Neural progenitor cell (in vitro differentiated cells): Measurements from ENCODE around the gene NOS3. TPM values are rescaled to one million over a fixed set of nuclear protein-coding genes. Genes with fewer than 3 reads are reported as not detected.

Experiments
- DNase-seq: peaks from one replicate; pipeline ENCODE4 v3.0.0-alpha.2; 2016; ENCODE audit warnings: low spot score
- H2AFZ ChIP-seq: fragments of 200-600 bp; sonication (generic); replicated peaks from 2 replicates; pipeline ENCODE4 v1.6.1; 2016; ENCODE audit warnings: antibody characterized with exemption
- H3F3A ChIP-seq: fragments of 200-600 bp; sonication (generic); 2 replicates; pipeline ENCODE4 v1.6.1; 2016; ENCODE audit warnings: antibody characterized with exemption, low read depth
- H3K27ac ChIP-seq: fragments of 200-600 bp; sonication (generic); 2 replicates; pipeline ENCODE4 v1.5.1; 2016; ENCODE audit warnings: mild to moderate bottlenecking
- H3K27me3 ChIP-seq: fragments of 200-600 bp; sonication (generic); 2 replicates; pipeline ENCODE4 v1.6.1; 2016; ENCODE audit warnings: mild to moderate bottlenecking, moderate library complexity
- H3K36me3 ChIP-seq: fragments of 200-600 bp; sonication (generic); 2 replicates; pipeline ENCODE4 v1.5.1; 2016
- H3K4me1 ChIP-seq: fragments of 200-600 bp; sonication (generic); 2 replicates; pipeline ENCODE4 v1.6.1; 2016; ENCODE audit warnings: mixed run types
- H3K4me2 ChIP-seq: fragments of 200-600 bp; sonication (generic); 2 replicates; pipeline ENCODE4 v1.6.1; 2016
- H3K4me3 ChIP-seq: fragments of 200-600 bp; sonication (generic); 2 replicates; pipeline ENCODE4 v1.5.1; 2016
- H3K79me2 ChIP-seq: fragments of 200-600 bp; sonication (generic); 2 replicates; pipeline ENCODE4 v1.6.1; 2016; ENCODE audit warnings: low read depth
- H3K9ac ChIP-seq: fragments of 200-600 bp; sonication (generic); 2 replicates; pipeline ENCODE4 v1.6.1; 2016
- H3K9me3 ChIP-seq: fragments of 200-600 bp; sonication (generic); 2 replicates; pipeline ENCODE4 v1.5.1; 2016; ENCODE audit warnings: low read depth
- H4K20me1 ChIP-seq: fragments of 200-600 bp; sonication (generic); 2 replicates; pipeline ENCODE4 v1.6.1; 2016; ENCODE audit warnings: low read depth
- H3K27ac Mint-ChIP-seq: 3 replicates; pipeline ENCODE4 v1.8.0; 2021; ENCODE audit warnings: mixed read lengths
- H3K27me3 Mint-ChIP-seq: 2 replicates; pipeline ENCODE4 v1.8.0; 2022; ENCODE audit warnings: low read depth, mild to moderate bottlenecking, inconsistent platforms, moderate library complexity, mixed read lengths; ENCODE audit not compliant: insufficient read depth
- H3K36me3 Mint-ChIP-seq: 3 replicates; pipeline ENCODE4 v1.8.0; 2021; ENCODE audit warnings: mixed read lengths
- H3K4me1 Mint-ChIP-seq: 3 replicates; pipeline ENCODE4 v1.8.0; 2021; ENCODE audit warnings: mixed read lengths
- H3K4me3 Mint-ChIP-seq: 3 replicates; pipeline ENCODE4 v1.8.0; 2021; ENCODE audit warnings: mild to moderate bottlenecking, moderate library complexity, mixed read lengths
- H3K9me3 Mint-ChIP-seq: 3 replicates; pipeline ENCODE4 v1.8.0; 2020; ENCODE audit warnings: mixed read lengths
- EZH2 ChIP-seq: fragments of 200-600 bp; sonication (generic); IDR thresholded peaks from 2 replicates; pipeline ENCODE4 v1.6.1; 2017; ENCODE audit warnings: antibody characterized with exemption, mild to moderate bottlenecking, moderate library complexity
- EZH2phosphoT487 ChIP-seq: fragments of 200-600 bp; sonication (generic); IDR thresholded peaks from 2 replicates; pipeline ENCODE4 v1.6.1; 2017; ENCODE audit warnings: antibody characterized with exemption
- total RNA-seq: library from RNA; depleted of rRNA; stranded (reverse); fragments of >200 nt; gene quantifications from 2 replicates; pipeline ENCODE4 v1.2.3, GENCODE V29; 2015; ENCODE audit warnings: low replicate concordance
- TF ChIP-seq, protein P1 (sequence below): fragments of 200-600 bp; sonication (generic); IDR thresholded peaks from 2 replicates; pipeline ENCODE4 v1.5.1; 2017; ENCODE audit warnings: antibody characterized with exemption, mild to moderate bottlenecking

Gene NOS3
- total RNA-seq, 1 donor from 2014 or later: 1.3 TPM

DNA sequence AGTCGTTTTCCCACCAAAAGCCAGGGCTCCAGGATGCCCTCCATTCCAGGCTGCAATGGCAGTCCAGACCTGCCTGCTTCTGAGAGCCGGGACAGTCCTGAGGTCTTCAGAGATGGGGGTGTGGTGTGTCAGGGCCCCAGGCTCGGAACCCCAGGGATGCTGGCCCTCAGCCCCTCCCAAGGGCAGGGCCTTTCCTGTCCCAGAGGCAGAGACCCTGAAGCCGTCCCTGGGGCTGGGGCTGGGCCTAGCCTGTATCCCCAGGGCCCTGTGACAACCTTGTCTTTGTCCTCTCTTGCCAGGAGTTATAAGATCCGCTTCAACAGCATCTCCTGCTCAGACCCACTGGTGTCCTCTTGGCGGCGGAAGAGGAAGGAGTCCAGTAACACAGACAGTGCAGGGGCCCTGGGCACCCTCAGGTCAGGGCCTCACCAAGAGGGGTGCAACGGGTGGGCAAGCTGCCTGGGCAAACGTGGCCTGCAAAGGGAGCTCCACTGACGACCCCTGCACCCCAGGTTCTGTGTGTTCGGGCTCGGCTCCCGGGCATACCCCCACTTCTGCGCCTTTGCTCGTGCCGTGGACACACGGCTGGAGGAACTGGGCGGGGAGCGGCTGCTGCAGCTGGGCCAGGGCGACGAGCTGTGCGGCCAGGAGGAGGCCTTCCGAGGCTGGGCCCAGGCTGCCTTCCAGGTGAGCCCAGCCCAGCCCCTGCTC, 15.9 kb downstream of the NOS3 start:
- no peak overlapping the region for H3K4me2 ChIP-seq

DNA sequence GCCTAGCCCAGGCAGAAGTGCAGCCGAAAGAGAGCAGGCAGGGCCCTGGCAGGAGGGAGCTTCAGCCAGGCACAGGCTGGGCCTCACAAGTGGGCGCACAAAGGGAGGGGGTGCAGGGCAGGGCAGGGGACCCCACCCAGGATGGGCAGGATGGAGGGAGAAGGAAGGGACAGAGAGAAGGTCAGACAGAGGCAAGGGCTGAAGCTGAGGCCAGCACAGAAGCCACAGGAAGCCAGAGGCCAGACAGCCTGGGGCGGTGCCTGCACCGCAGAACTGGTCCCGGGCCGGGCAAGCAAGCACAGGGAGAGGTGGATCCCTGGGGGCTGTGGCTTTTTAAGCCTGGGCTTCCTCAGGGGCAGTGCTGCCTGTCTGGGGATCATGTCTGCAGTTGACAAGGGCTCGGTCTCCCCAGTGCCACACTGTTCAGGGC, 16.7 kb downstream of the NOS3 start:
- no peak overlapping the region for H3K4me3 ChIP-seq
- no peak overlapping the region for H2AFZ ChIP-seq
- H3K4me1 Mint-ChIP-seq: peaks cover 38% of the 10 kb centered on the region
- peaks cover 4% of the 10 kb centered on the region for H3K27me3 ChIP-seq
- peaks cover 15% of the 10 kb centered on the region for H3K27me3 Mint-ChIP-seq
- H3K36me3 ChIP-seq: no peaks in the 10 kb centered on the region
- TF ChIP-seq EZH2 (no peak), EZH2phosphoT487 (no peak)
- TF ChIP-seq, protein P1, sequence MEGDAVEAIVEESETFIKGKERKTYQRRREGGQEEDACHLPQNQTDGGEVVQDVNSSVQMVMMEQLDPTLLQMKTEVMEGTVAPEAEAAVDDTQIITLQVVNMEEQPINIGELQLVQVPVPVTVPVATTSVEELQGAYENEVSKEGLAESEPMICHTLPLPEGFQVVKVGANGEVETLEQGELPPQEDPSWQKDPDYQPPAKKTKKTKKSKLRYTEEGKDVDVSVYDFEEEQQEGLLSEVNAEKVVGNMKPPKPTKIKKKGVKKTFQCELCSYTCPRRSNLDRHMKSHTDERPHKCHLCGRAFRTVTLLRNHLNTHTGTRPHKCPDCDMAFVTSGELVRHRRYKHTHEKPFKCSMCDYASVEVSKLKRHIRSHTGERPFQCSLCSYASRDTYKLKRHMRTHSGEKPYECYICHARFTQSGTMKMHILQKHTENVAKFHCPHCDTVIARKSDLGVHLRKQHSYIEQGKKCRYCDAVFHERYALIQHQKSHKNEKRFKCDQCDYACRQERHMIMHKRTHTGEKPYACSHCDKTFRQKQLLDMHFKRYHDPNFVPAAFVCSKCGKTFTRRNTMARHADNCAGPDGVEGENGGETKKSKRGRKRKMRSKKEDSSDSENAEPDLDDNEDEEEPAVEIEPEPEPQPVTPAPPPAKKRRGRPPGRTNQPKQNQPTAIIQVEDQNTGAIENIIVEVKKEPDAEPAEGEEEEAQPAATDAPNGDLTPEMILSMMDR: no peak
- H3K4me2 ChIP-seq: no peak overlapping the region
- H3K9ac ChIP-seq: no peak overlapping the region
- no peaks in the 10 kb centered on the region for H3K9me3 ChIP-seq
- no peak overlapping the region for H3K4me3 Mint-ChIP-seq
- H3K27ac ChIP-seq: no peak overlapping the region
- peaks cover 32% of the 10 kb centered on the region for H3K4me1 ChIP-seq
- no peaks in the 10 kb centered on the region for H3K79me2 ChIP-seq
- DNase-seq: no peak
- H3K36me3 Mint-ChIP-seq: peaks cover 2% of the 10 kb centered on the region
- peak overlapping the region; percentile 85 for H3K27ac Mint-ChIP-seq
- H3K9me3 Mint-ChIP-seq: peaks cover 1% of the 10 kb centered on the region
- H4K20me1 ChIP-seq: no peaks in the 10 kb centered on the region
- peaks cover 25% of the 10 kb centered on the region for H3F3A ChIP-seq

More for the DNA sequence above, 15.9 kb downstream of the NOS3 start:
- no peaks in the 10 kb centered on the region for H3K36me3 Mint-ChIP-seq
- H3K4me3 ChIP-seq: no peak overlapping the region
- no peak overlapping the region for H3K4me3 Mint-ChIP-seq
- H3K4me1 ChIP-seq: peaks cover 30% of the 10 kb centered on the region
- no peaks in the 10 kb centered on the region for H3K36me3 ChIP-seq
- H3K27ac ChIP-seq: no peak overlapping the region
- no peaks in the 10 kb centered on the region for H3K9me3 ChIP-seq
- H3K9me3 Mint-ChIP-seq: peaks cover 1% of the 10 kb centered on the region
- no peak for DNase-seq
- H3K79me2 ChIP-seq: no peaks in the 10 kb centered on the region
- H3K4me1 Mint-ChIP-seq: peaks cover 31% of the 10 kb centered on the region
- TF ChIP-seq EZH2phosphoT487: no peak
- peaks cover 18% of the 10 kb centered on the region for H3F3A ChIP-seq
- H3K27ac Mint-ChIP-seq: no peak overlapping the region
- H4K20me1 ChIP-seq: no peaks in the 10 kb centered on the region
- H2AFZ ChIP-seq: no peak overlapping the region
- no peaks in the 10 kb centered on the region for H3K27me3 ChIP-seq
- peaks cover 15% of the 10 kb centered on the region for H3K27me3 Mint-ChIP-seq
- H3K9ac ChIP-seq: no peak overlapping the region

DNA sequence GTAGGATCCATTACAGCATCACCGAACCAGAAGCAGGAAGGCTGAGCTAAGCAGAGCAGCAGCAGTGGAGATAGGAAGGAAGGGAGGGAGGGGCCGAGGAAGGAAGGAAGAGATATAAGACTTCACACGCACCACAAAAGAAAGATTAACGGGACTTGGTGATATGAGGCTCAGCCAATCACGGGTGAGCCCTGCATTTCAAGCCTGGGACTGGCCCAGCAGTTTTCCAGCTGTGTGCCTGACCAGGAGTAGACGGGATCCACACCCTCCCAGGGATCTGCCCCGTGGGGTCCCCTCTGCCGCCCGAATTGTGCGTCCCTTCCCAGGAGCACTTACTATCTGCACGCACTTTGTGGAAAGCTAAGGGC, 17.3 kb downstream of the NOS3 start:
- TF ChIP-seq, protein P1: no peak
- TF ChIP-seq EZH2 (no peak), EZH2phosphoT487 (no peak)
- Histone ChIP-seq H3K36me3 (no peaks in the 10 kb centered on the region), H3K4me3 (no peak overlapping the region), H3F3A (peaks cover 32% of the 10 kb centered on the region), H4K20me1 (no peaks in the 10 kb centered on the region), H3K9me3 (no peaks in the 10 kb centered on the region), H3K79me2 (no peaks in the 10 kb centered on the region), H2AFZ (no peak overlapping the region), H3K4me1 (peaks cover 38% of the 10 kb centered on the region), H3K27me3 (peaks cover 8% of the 10 kb centered on the region), H3K4me2 (peak overlapping the region; percentile 54), H3K9ac (no peak overlapping the region), H3K27ac (no peak overlapping the region)
- peaks cover 4% of the 10 kb centered on the region for H3K36me3 Mint-ChIP-seq
- peaks cover 13% of the 10 kb centered on the region for H3K27me3 Mint-ChIP-seq
- no peak for DNase-seq
- peak overlapping the region; percentile 70 for H3K27ac Mint-ChIP-seq
- peaks cover 44% of the 10 kb centered on the region for H3K4me1 Mint-ChIP-seq
- peak overlapping the region; percentile 68 for H3K4me3 Mint-ChIP-seq
- peaks cover 1% of the 10 kb centered on the region for H3K9me3 Mint-ChIP-seq
